ENCODE data around the gene RCOR3.

The RCOR3 gene

GRCh38 chr1:211323156-211324063 lies 64.2 kb downstream of the RCOR3 start:
- H3K27ac ChIP-seq, result no peak overlapping the region
- no peak for DNase-seq (ENCODE audit: low read depth, low spot score)

GRCh38 chr1:211324992-211325775 lies 66.0 kb downstream of the RCOR3 start:
- DNase-seq (ENCODE audit: low read depth, low spot score), result no peak
- H3K27ac ChIP-seq, result no peak overlapping the region

- H3K27ac ChIP-seq, result no peak overlapping the region
- DNase-seq (ENCODE audit: low read depth, low spot score), result no peak
Observed at GRCh38 chr1:211326140-211326527, 67.0 kb downstream of the RCOR3 start.

GRCh38 chr1:211326528-211327345 lies 67.6 kb downstream of the RCOR3 start, which contains the start of gene TRAF5:
TRAF5 (plus strand) TSS chr1:211326833; CDS start chr1:211353240, 26,407 bp downstream.
- H3K27ac ChIP-seq, result no peak within 1 kb of the TSS
- no peak for DNase-seq (ENCODE audit: low read depth, low spot score)

- no peak overlapping the region for H3K27ac ChIP-seq
- DNase-seq (ENCODE audit: low read depth, low spot score), result no peak
Observed at GRCh38 chr1:211327346-211327921, 68.3 kb downstream of the RCOR3 start.

GRCh38 chr1:211328084-211328694 lies 69.0 kb downstream of the RCOR3 start:
- no peak overlapping the region for H3K27ac ChIP-seq
- no peak for DNase-seq (ENCODE audit: low read depth, low spot score)

GRCh38 chr1:211328866-211329475 lies 69.8 kb downstream of the RCOR3 start:
- no peak overlapping the region for H3K27ac ChIP-seq
- DNase-seq (ENCODE audit: low read depth, low spot score), result no peak

- no peak overlapping the region for H3K27ac ChIP-seq
- no peak for DNase-seq (ENCODE audit: low read depth, low spot score)
Observed at GRCh38 chr1:211329764-211330201, 70.6 kb downstream of the RCOR3 start.

GRCh38 chr1:211330282-211330936 lies 71.2 kb downstream of the RCOR3 start:
- no peak for DNase-seq (ENCODE audit: low read depth, low spot score)
- no peak overlapping the region for H3K27ac ChIP-seq

GRCh38 chr1:211331011-211331709 lies 72.0 kb downstream of the RCOR3 start:
- H3K27ac ChIP-seq, result no peak overlapping the region
- peak; percentile 57 for DNase-seq (ENCODE audit: low read depth, low spot score)

GRCh38 chr1:211332036-211332616 lies 73.0 kb downstream of the RCOR3 start:
- no peak for DNase-seq (ENCODE audit: low read depth, low spot score)
- H3K27ac ChIP-seq, result no peak overlapping the region

GRCh38 chr1:211332830-211333229 lies 73.7 kb downstream of the RCOR3 start:
- no peak overlapping the region for H3K27ac ChIP-seq
- no peak for DNase-seq (ENCODE audit: low read depth, low spot score)

- no peak for DNase-seq (ENCODE audit: low read depth, low spot score)
Observed at GRCh38 chr1:211333906-211334305, 74.7 kb downstream of the RCOR3 start.

GRCh38 chr1:211334986-211335385 lies 75.8 kb downstream of the RCOR3 start:
- H3K27ac ChIP-seq, result no peak overlapping the region
- DNase-seq (ENCODE audit: low read depth, low spot score), result no peak

More at GRCh38 chr1:211333906-211334305, 74.7 kb downstream of the RCOR3 start:
- no peak overlapping the region for H3K27ac ChIP-seq

- DNase-seq (ENCODE audit: low read depth, low spot score), result no peak
- H3K27ac ChIP-seq, result no peak overlapping the region
Observed at GRCh38 chr1:211335522-211336157, 76.5 kb downstream of the RCOR3 start.

- no peak overlapping the region for H3K27ac ChIP-seq
- DNase-seq (ENCODE audit: low read depth, low spot score), result no peak
Observed at GRCh38 chr1:211336161-211336560, 77.0 kb downstream of the RCOR3 start.

- no peak for DNase-seq (ENCODE audit: low read depth, low spot score)
- no peak overlapping the region for H3K27ac ChIP-seq
Observed at GRCh38 chr1:211336775-211337174, 77.6 kb downstream of the RCOR3 start.

Measured in epithelial cell of prostate (primary cell).